SIG-M5 treated with dmso at 0.1 percent for 504 hours (cell line): ENCODE results near the gene ELAVL3.
A peak's percentile ranks its signal among the peaks of the same experiment; 100 is the strongest.
"Not testable (repeated sequence)": the region's sequence is repeated elsewhere in the genome, so short reads cannot be mapped to it uniquely, and the experiment has no call there.

ENCODE experiments used
- DNase-seq: peaks from one replicate; lab custom pipeline; 2025; ENCODE audit not compliant: unreplicated experiment; lab: John Stamatoyannopoulos, UW

The ELAVL3 gene

DNA sequence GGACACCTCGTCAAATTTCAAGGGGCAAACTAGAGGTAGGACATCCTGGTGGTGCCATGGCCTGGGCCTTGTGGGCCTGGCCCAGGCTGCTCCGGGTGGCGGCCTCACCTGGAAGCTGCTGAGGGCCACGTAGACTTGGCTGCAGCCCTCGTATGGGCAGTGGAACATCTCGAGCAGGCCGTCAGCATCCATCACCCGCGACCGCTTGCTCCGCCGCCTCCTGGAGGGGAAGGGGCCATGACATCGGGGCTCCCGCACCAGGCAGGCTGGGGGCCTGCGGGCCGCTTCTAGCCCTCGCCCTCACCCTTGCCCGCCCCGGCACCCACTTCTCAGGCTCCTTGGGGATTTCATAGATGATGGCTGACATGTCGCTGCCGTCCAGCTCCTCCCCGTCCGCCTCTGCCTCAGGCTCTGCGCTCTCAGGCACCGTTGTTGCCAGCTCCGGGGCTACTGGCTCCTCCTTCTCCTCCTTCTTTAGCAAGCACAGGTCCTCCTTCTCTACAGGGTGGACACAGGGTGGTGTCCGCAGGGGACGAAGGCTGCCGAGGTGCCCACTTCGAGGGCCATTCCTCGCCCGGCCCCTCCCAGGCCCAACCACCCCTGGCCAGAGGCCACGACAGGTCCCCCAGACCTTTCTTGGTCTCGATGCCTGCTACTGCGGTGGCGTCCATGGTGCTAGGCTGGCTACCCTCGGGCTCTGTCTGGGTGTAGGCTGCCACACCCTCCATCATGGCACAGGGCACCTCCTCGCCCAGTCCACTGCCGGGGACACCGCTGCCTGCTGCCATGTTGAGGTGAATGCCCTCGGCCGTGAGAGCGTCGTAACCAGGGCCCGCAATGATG, 6.0 kb upstream of the ELAVL3 start:
- no peak for DNase-seq

DNA sequence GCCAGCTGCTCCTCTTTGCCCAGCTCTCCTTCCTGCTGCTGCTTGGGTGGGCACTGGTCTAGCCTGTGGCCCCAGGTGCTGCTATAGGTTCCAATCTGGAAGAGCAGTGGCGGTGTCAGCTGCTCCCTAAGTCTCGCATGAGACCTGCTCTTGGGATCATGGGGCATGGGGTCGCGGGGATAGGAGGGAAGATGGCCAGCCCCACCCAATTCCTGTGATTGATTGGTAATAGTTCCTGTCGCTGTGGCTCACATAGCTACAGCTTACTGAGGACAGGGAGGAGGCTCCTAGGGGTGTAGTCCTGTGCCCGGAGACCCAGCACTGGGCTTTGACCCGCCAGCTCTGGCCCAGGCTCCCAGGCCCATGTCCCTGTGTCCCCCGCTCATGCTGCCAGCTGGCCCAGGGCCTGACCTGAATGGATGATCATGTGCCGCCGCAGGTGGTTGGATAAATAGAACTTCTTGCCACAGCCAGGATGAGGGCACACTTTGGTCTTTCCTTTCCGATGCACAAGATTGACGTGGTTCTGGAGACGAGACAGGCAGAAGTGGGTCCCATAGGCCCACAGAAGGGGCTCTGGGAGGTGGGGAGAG, 4.5 kb upstream of the ELAVL3 start:
- DNase-seq, result no peak

DNA sequence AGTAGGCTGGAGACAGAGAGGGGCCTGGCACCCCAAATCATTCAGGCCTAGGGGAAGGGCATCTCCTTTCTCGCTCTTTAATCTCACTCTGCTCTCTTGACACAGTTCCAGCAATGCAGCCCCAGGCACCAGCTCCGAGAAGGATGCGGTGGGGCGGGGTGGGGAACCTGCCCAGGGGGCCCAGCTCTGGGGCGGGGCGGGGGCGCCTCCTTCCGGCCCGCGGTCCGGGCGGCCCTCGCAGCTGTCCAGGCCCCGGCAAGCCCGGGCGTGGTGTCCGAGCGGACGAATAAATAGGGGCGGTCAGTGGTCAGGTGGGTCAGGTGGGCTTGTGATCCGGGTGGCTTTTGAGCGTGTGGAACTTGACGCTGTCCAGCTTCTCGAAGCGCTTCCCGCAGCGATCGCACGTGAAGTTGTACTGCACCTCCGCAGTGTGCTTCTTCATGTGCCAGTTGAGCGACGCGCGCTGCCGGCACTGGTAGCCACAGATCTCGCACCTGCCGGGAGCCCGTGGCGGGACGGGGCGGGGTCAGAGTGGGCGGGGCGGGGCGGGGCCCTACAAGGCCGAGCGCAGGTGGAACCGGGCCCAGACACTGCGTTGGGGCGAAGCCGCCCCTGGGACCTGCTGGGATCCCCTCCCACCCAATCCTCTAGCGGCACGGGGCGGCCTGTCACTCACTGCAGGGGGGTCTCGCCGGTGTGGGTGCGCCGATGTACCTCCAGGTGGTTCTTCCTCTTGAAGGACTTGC, 2.7 kb upstream of the ELAVL3 start:
- no peak for DNase-seq

DNA sequence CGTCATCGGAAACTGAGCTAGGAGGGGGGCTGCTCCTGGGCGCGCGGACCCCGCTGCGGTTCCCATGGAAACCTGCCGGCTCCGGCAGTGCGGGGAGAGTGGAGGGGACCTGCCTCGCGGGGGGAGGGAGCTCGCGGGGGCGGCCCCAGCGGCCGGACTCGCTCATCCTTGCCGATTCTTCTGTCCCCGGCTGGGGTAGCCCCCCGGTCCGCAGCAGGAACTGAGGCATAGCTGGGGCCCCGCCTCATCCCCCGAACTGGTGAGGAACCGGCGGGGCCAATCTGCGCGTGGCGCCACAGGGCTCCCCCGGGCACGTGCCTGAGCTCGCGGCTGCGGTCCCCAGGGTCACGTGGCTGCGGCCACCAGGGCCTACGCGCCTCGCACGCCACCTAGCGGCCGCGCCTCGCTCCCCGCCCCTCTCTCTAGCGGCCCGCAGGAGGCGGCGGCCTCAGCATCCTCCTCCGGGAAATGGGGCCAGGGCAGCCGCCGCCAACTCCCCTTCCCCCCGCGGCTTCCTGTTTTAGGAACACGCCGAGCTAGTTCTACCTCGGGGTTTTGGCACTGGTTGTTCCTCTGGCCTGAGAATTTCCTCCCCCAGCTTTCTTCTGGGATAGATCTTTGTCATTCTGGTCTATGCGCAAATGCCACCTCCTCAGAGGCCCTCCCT, 1.7 kb upstream of the ELAVL3 start:
- peak; percentile 81 for DNase-seq

DNA sequence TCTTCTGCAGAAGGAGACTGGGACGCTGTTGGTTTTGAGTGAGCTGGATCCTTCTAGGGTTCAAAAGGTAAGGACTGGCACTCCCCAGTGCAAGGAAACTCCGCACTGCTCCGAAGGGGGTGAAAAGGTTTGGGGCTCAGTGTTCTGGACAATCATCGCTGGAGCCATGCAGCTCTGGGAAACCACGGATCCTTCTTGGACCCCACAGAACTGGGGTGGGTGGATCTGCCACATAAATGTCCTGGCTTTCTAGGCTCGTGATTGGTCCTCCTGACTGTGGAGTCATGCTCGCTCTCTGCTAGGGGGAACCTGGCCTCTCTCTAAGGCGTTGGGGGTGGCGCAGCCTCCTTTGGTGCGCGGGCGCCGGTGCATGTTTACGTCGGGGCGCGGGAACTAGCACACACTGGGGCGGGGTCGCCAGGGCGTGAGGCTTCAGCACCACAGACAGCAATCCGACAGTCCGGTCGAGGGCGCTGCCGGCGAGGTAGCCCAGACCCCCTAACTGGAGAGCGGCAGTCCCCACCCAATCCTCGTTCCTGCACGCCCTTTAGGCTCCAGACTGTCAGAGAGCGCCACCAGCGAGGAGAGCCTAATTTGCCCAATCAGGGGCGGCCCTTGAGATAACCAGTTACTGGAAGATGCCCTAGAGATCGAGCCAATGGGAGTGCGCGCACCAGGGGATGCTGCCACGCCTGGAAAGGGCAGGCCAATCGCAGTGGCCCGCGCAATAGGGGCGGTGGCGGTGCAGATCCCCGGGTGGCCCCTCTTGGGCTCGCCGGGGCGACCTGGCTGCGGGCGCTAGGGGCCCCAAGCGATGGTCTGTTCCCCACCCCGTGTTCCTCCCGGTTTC, 913 bp upstream of the ELAVL3 start:
- DNase-seq, result peak; percentile 91

DNA sequence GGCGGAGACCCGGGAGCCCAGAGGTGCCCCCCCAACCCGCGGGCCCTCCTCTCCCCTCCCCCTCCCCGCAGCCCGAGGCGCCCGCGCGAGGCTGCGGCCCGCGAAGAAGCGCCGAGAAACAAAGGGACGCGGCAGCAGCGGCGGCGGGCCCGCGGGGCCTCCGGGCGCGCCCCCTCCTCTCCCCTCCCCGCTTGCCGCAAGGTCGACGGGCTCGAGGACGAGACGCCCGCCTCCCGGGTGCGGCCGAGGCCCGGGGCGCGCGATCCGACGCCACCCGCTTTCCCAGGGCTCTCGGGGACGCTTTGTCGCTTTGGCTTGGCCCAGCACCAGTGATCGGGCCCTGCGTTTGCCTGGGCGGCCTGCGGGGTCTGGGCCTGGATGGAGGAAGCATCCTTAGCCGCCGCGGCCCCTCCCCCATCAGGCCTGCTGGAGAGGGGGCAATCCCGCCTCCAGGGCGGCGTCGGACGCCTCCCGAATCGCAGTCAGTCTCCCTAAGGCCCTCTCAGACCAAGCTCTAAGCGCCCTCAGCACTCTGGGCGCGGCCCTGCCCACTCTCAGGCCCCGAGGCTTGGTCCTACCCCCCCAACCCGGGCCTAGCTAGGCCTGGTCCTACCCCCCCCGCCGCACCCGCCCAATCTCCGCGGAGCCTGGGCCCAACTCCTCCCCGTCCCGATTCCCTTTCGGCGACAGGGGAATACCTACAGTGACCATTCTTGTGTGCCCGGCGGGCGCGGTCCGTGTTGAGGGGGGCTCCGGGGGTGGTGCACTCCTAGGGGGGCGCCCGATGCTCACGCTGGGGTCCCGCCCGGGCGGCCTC, 740 bp downstream of the ELAVL3 start:
- DNase-seq, result no peak

DNA sequence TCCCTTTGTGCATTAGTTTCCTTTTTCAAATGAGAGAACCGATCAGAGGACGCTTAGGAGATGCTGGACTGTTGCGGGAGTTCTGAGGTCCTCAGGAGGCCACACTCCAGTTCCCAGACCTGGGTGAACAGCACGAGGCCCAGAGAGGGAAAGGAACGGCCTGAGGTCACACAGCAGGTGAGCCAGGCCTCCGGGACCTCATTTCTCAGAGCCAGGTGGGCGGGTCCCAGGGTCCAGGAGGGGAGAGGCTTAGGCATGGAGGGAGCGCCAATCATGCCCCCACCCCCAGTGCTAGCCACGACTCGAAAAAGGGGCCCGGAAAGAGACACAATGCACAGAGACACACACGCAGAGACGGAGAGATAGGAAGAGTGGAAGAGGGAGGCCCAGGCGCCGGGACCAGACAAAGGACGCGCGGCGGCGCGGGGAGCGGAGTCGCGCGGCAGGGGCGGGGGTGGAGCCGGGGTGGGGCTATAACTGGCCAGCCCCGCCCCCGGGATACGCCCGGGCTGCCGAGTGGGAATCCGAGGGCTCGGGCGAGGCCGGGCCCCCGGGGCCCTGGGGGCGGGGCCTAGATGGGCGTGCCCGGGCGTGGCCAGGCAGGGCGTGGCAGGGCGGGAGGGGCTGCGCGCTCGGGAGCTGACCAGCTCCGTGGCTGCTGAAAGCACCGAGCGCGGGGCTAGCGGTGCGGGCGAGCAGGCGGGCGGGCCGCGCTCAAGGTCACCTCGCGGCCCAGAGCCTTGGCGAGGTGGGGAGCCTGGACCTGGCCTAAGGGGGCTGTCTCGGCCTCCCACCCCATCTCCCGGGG, 1.6 kb downstream of the ELAVL3 start:
- DNase-seq, result peak; percentile 9

DNA sequence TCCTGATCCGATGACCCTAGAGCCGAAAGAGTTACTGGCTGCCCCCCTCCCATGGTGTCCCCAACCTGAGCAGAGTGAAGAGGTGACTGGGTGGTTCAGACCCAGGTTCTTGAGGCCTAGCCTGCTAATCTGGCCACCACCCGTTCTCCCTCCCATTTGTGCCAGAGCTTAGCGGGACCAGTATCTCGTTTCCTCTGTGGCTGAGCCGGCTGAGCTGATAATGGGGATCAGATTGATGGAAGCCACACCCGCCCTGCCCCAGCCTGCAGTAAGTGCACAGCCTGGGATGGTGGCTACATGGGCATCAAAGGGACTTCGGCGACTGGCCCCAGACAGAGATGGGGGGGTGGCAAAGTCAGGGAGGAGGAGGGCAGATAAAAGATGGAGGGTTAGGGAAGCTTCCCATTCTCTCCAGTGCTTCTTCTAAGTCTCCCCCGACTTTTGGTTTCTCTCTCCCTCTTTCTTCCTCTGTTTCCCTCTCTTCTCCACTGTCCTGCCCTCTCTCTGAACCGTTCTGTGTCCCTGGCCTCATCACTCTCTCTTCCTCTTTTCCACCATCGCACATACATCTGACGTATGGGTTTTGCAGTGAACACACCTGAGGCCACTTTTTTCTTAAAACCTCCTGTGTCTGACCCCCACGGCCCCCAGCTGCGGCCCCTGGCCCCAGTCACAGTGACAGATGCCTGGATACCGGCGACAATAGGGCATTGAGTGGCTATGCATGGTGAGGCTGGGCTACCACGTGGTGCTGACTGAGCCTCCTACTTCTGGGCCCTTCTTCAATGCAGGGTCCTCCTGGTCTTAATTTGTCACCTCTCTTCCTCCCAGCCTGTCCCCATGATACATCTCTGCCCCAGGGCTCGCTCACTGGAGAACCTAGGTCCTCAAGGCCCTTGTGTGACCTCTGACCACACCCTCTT, 2.4 kb downstream of the ELAVL3 start:
- DNase-seq, result peak; percentile 47

DNA sequence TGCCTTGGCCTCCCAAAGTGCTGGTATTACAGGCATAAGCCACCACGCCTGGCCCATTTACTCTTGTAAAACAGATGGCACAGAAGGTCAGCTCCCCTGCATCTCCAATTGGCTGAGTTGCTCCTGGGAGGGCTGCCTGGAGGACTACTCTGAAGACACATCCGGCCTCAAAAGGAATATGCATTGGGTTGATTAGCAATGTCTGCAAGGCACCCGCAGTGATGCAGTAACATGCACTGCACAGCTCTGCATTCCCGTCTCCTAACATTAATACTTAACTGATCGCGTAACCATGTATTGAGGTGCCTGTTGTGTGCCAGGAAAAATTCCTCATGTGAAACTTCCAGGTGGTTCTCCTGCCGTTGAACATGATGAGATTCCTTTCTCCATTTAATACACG, 5.0 kb downstream of the ELAVL3 start:
- DNase-seq, result no peak

DNA sequence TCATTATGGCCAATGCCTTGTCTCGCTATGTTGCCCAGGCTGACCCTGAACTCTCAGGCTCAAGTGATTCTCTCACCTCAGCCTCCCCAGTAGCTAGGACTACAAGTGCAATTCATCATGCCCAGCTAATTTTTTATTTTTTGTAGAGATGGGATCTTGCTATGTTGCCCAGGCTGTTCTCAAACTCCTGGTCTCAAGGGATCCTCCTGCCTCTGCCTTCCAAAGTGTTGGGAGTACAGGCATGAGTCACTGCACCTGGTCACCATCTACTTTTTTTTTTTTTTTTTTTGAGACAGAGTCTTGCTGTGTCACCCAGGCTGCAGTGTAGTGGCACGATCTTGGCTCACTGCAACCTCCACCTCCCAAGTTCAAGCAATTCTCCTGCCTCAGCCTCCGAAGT, 5.5 kb downstream of the ELAVL3 start:
- not testable (repeated sequence) for DNase-seq

DNA sequence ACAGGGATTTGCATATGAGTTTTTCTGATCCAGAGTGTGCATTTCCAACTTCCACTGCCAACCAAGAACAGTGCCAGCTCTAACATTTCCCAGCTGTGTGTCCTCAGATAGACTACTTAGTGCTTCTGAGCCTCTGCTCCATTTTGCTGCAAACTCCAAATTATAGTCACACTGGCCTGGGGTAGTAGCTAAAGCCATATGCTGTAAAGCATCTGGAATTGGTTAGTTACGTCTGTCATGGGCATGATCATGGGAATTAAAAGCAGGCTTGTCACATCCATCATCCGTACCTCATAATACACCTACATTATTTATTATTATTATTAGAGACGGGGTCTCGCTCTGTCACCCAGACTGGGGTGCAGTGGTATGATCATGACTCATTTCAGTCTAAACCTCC, 7.1 kb downstream of the ELAVL3 start:
- DNase-seq, result no peak

DNA sequence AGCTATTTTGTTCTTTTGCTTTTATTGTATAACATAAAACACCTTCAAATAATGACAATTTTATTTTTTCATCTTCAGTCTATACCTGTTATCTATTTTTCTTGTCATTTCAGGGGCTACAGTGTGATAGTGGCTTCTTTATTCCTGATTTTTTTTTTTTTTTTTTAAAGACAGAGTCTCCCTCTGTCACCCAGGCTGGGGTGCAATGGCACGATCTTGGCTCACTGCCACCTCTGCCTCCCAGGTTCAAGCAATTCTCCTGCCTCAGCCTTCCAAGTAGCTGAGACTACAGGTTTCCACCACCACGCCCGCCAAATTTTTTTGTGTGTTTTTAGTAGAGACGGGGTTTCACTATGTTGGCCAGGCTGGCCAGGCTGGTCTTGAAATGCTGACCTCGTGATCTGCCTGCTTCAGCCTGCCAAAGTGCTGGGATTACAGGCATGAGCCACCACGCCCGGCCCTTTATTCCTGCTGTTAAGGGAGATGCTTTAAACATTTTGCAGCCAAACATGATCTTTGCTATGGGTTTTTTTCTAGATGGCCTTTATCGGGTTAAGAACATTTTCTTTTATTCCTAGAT, 12.5 kb downstream of the ELAVL3 start:
- DNase-seq, result not testable (repeated sequence)

DNA sequence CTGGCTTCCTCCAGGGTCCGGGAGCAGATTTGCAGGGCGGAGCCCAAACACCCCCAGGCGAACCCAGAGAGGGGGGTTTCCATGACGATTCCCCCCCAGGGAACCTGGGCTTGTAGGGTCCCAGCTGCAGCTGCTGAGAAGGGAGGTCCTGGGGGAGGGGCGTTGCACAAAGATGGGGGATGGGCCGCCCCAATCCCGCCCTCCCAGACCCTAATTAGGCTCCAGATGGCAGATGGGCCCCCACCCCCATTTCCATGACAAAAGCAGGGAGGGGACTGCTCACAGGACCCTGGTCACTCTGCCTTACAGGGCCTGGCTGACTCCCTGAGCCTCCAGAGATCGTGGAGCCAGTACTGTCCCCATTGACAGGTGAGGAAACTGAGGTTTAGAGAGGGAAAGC, 15.2 kb downstream of the ELAVL3 start:
- DNase-seq, result no peak

DNA sequence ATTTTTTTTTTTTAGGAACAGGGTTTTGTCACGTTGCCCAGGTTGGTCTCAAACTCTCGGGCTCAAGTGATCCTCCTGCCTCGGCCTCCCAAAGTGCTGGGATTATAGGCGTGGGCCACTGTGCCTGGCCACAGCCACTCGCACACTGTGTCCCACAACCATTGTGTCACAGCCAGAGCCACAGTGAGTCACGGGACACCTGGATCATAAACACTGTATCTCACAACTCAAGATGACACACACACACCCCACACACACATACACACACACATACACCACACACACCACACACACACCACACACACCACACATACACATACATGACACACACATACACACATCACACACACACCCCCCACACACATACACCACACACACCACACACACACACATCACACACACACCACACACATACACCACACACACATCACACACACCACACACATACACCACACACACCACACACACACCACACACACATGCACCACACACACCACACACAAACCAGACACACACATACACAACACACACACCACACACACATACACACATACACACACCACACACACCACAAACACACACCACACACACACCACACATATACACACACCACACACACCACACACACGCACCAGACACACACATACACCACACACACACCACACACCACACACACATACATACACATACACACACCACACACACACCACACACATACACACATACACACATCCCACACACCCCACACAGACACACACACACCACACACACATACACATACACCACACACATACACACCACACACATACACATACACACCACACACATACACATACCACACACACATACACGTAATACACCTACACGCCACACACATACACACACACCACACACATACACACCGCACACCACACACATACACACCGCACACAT, 16.2 kb downstream of the ELAVL3 start:
- no peak for DNase-seq

DNA sequence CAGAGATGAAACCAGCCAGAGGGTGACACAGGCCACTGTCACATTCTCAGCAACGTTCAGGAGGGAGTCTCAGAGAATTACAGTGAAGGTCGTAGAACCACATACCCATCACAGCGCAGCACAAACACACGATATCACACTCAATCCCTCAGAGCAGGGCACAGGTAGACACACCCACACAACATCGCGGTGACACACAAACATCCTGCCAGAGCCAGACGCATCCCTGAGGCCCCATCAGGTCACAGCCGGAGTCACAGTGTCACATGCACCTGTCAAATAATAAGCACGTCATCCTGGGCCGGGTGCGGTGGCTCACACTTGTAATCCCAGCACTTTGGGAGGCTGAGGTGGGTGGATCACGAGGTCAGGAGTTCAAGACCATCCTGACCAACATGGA, 17.5 kb downstream of the ELAVL3 start:
- DNase-seq, result no peak

DNA sequence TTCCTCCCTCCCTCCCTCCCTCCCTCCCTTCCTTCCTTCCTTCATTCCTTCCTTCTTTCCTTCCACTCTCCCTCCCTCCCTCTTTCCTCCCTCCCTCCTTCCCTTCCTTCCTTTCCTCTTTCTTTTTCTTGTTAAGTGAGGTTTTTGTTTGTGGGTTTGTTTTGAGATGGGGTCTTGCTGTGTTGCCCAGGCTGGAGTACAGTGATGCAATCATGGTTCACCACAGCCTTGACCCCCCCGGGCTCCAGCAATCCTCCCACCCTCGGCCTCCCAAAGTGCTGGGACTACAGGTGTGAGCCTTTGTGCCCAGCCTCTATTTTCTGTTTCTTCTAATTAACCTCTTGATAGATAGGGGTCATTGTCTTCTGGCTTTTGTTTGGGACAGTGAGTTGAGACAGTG, 19.4 kb downstream of the ELAVL3 start:
- no peak for DNase-seq
